Measurements from ENCODE around the gene RTN4RL2.
A peak's percentile ranks its signal among the peaks of the same experiment; 100 is the strongest.

RTN4RL2 gene

DNA sequence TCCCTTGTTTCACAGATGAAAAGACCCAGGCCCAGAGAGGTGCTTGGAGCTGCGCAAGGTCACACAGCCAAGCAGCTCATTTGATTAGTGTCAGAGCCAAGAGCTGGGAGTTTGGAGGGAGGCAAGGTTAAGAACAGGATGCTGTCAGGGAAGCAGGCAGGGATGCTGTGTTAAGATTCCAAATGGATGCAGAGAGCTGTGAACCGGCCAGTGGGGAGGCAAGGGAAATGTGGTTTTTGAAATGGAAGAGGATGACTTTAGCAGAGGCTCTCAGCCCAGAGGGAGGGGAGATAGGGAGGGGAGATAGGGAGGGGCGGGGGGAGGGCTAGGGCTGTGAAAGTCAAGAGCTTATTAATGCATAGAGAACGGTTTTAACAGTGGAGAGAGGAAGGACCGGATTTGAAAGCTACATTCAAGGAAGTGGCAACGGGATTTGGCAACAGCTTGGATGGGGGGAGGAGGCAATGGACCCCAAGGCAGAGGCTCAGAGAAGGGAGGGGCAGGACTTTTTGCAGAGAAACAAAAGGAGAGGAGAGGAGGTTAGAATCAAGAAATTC lies 13.0 kb downstream of the RTN4RL2 start:
- Histone ChIP-seq H3K36me3 (peaks cover 35% of the 10 kb centered on the region), H3K9ac (peak overlapping the region; percentile 68; the same call in 1 of the 2 replicates), H3K9me3 (no peaks in the 10 kb centered on the region), H4K20me1 (no peaks in the 10 kb centered on the region), H3K4me1 (peaks cover 57% of the 10 kb centered on the region), H3K4me2 (peak overlapping the region; percentile 100), H3K4me3 (peak overlapping the region; percentile 51; the same call in 1 of the 2 replicates), H3K27ac (peak overlapping the region; percentile 80), H3K27me3 (peaks cover 9% of the 10 kb centered on the region; the same call in 1 of the 2 replicates)
- no peak for TF ChIP-seq Cebpa-rat (IDR thresholded peaks at IDR 0.05)

DNA sequence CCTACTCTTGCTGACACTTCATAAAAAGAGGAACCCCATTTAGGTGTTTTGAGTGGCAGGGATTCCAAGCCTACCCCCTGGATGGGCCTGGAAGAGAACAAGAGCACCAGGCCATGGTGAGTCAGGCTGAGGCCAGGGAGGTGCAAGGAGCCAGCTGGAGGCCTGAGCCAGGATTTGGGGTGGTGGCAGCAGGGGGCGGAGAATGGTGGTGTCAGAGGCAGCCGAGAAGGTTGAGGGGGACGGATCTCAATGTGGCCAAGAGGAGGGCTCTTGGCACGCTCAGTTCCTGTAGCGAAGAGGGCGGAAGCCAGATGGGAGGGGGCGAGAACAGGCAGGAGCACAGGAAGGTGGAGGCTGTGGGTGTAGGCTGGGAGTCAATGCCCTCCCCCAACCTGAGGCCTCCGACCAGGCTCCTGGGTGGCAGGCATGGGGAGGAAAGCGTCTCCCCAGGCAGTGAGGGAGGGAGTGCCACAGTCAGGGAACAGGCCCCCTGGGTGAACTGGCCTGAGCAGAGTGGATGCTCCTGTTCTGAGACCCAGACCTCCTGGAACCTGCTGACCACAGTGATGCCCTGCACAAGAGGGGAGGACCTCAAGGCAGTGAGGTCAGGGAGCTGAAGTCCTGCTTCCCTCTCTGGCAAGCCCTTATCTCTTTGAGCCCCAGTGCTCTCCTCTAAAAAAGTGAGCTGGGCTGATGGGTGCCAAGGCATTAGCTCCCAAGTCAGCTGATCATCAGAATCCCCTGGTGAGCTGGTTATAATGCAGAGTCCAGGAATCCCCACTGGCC lies 13.9 kb downstream of the RTN4RL2 start:
- H4K20me1 ChIP-seq, result no peaks in the 10 kb centered on the region
- peaks cover 9% of the 10 kb centered on the region; the same call in 1 of the 2 replicates for H3K27me3 ChIP-seq
- no peaks in the 10 kb centered on the region for H3K9me3 ChIP-seq
- H3K9ac ChIP-seq, result peak overlapping the region; percentile 68
- peak overlapping the region; percentile 51 for H3K4me3 ChIP-seq
- H3K4me2 ChIP-seq, result peak overlapping the region; percentile 100
- no peak for TF ChIP-seq Cebpa-rat (IDR thresholded peaks at IDR 0.05)
- peaks cover 26% of the 10 kb centered on the region for H3K36me3 ChIP-seq
- H3K4me1 ChIP-seq, result peaks cover 65% of the 10 kb centered on the region
- H3K27ac ChIP-seq, result peak overlapping the region; percentile 80

DNA sequence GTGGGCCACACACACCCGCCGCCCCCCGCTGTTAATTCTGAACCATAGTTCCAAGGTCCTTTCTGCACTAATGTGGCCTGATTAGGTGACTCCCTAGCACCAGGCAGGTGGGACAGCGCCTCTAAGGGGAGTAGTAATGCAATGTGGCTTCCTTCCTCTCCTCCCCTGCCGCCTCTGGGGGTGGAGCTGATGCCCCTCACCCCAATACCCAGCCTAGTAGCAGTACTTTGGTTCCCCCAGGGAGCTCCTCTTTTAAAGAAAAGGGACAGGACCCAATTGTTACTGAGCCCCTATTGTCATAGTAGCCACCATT lies 14.4 kb downstream of the RTN4RL2 start:
- no peaks in the 10 kb centered on the region for H3K9me3 ChIP-seq
- H3K4me1 ChIP-seq, result peaks cover 70% of the 10 kb centered on the region
- H3K4me2 ChIP-seq, result peak overlapping the region; percentile 100
- H3K36me3 ChIP-seq, result peaks cover 21% of the 10 kb centered on the region
- peak overlapping the region; percentile 80 for H3K27ac ChIP-seq
- no peaks in the 10 kb centered on the region for H4K20me1 ChIP-seq
- peak overlapping the region; percentile 68; the same call in 1 of the 2 replicates for H3K9ac ChIP-seq
- H3K4me3 ChIP-seq, result peak overlapping the region; percentile 51; the same call in 1 of the 2 replicates
- no peak for TF ChIP-seq Cebpa-rat (IDR thresholded peaks at IDR 0.05)
- H3K27me3 ChIP-seq, result peaks cover 9% of the 10 kb centered on the region; the same call in 1 of the 2 replicates

DNA sequence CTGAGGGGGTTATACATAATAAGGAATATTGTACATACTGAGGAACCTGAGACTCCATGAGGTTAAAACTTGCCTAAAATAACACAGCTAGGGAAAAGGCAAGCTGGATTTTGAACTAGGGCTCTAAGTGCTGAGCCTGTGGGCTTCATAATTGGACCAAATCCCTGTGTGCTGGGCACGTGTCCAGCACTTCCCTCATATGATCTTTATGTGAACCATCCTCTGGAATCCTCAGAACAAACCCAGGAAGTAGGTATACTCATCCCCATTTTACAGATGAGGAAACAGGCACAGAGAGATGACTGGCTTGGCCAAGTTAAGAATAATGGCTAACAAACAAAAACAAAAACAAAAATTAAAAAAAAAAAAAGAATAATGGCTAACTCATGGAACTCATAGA lies 14.9 kb downstream of the RTN4RL2 start:
- H4K20me1 ChIP-seq, result no peaks in the 10 kb centered on the region
- H3K4me2 ChIP-seq, result peak overlapping the region; percentile 100
- H3K27ac ChIP-seq, result no peak overlapping the region
- H3K9ac ChIP-seq, result no peak overlapping the region
- H3K27me3 ChIP-seq, result peaks cover 9% of the 10 kb centered on the region; the same call in 1 of the 2 replicates
- no peak for TF ChIP-seq Cebpa-rat (IDR thresholded peaks at IDR 0.05)
- H3K4me3 ChIP-seq, result no peak overlapping the region
- no peaks in the 10 kb centered on the region for H3K9me3 ChIP-seq
- H3K4me1 ChIP-seq, result peaks cover 73% of the 10 kb centered on the region
- H3K36me3 ChIP-seq, result peaks cover 17% of the 10 kb centered on the region

DNA sequence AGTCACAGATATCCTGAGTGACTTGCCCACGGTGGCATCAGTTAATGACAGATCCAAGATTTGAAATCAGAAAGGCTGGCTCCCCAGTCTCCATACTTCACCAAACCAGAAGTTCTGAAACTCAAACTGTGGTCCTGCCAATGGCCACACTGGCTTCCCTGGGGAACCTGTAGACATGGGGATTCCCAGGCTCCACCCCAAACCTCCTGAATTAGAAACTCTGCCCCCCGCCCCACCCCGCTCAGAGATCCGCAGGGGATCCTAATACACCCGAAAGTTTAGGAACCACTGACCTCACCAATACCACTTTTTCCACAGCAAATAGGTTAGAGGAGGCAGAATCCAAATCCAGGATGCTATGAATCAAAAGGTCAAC lies 15.3 kb downstream of the RTN4RL2 start:
- H3K27me3 ChIP-seq, result peaks cover 9% of the 10 kb centered on the region; the same call in 1 of the 2 replicates
- peak overlapping the region; percentile 69 for H3K4me3 ChIP-seq
- peak overlapping the region; percentile 91 for H3K27ac ChIP-seq
- H3K4me2 ChIP-seq, result peak overlapping the region; percentile 100
- peaks cover 15% of the 10 kb centered on the region for H3K36me3 ChIP-seq
- no peaks in the 10 kb centered on the region for H3K9me3 ChIP-seq
- peak overlapping the region; percentile 86 for H3K9ac ChIP-seq
- no peak for TF ChIP-seq Cebpa-rat (IDR thresholded peaks at IDR 0.05)
- H3K4me1 ChIP-seq, result peaks cover 77% of the 10 kb centered on the region
- no peaks in the 10 kb centered on the region for H4K20me1 ChIP-seq

GRCh38 chr11:57476047-57476756 lies 15.9 kb downstream of the RTN4RL2 start:
- Histone ChIP-seq H3K4me1 (peaks cover 83% of the 10 kb centered on the region), H3K4me2 (peak overlapping the region; percentile 100), H4K20me1 (no peaks in the 10 kb centered on the region), H3K36me3 (peaks cover 12% of the 10 kb centered on the region), H3K9ac (peak overlapping the region; percentile 86), H3K9me3 (no peaks in the 10 kb centered on the region), H3K27me3 (peaks cover 9% of the 10 kb centered on the region; the same call in 1 of the 2 replicates), H3K27ac (peak overlapping the region; percentile 91), H3K4me3 (peak overlapping the region; percentile 69)
- no peak for TF ChIP-seq Cebpa-rat (IDR thresholded peaks at IDR 0.05)

DNA sequence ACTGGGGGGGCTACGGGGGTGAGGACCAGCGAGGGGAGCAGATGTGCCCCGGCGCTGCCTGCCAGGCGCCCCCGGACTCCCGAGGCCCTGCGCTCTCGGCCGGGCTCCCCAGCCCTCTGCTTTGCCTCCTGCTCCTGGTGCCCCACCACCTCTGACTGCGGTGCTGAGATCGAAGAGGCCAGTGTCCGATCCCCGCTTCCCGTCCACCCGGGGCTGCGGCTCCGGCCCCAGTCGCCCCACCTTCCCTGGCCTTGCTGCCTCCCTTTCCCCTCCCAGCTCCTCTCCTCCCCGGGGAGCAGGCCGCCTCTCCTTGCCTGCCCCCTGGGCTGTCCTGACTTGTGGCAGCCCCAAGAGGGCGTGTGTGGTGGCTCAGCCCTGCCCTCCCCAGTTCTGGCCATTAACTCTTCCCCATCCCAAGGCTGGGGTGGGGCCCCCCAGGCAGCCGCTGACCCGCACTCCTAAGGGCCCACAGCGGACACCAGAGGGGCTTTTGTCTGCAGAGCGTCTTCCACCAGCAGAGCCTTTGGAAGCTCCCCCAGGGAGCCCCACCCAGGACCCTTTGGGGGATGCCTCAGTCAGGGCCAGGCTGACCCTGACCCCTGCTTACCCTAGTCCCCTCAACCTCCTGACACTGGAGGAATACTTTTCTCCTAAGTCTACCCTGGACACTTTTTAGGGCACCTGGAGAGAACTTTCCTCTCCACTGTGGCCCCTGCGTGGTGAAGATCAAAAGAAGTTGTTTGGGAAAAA lies 16.6 kb downstream of the RTN4RL2 start:
- Histone ChIP-seq H3K27me3 (peaks cover 9% of the 10 kb centered on the region; the same call in 1 of the 2 replicates), H3K9ac (peak overlapping the region; percentile 86), H3K4me2 (peak overlapping the region; percentile 100), H4K20me1 (no peaks in the 10 kb centered on the region), H3K36me3 (peaks cover 7% of the 10 kb centered on the region; the same call in 1 of the 2 replicates), H3K4me1 (peaks cover 89% of the 10 kb centered on the region), H3K9me3 (no peaks in the 10 kb centered on the region), H3K4me3 (peak overlapping the region; percentile 69), H3K27ac (peak overlapping the region; percentile 91)
- no peak for TF ChIP-seq Cebpa-rat (IDR thresholded peaks at IDR 0.05)

GRCh38 chr11:57477507-57478189 lies 17.3 kb downstream of the RTN4RL2 start:
- peaks cover 95% of the 10 kb centered on the region for H3K4me1 ChIP-seq
- H3K9me3 ChIP-seq, result no peaks in the 10 kb centered on the region
- no peak overlapping the region for H3K4me3 ChIP-seq
- peaks cover 9% of the 10 kb centered on the region; the same call in 1 of the 2 replicates for H3K27me3 ChIP-seq
- no peaks in the 10 kb centered on the region for H4K20me1 ChIP-seq
- peak overlapping the region; percentile 100 for H3K4me2 ChIP-seq
- peaks cover 4% of the 10 kb centered on the region; the same call in 1 of the 2 replicates for H3K36me3 ChIP-seq
- H3K27ac ChIP-seq, result no peak overlapping the region
- H3K9ac ChIP-seq, result peak overlapping the region; percentile 16; the same call in 1 of the 2 replicates
- TF ChIP-seq Cebpa-rat (IDR thresholded peaks at IDR 0.05), result no peak
